KMS-11 (cell line): ENCODE data around the gene TENM4.
A peak's percentile ranks its signal among the peaks of the same experiment; 100 is the strongest.

Experiments used
- H2AFZ ChIP-seq: fragments of 200-600 bp; sonication (generic); 2 replicates; pipeline ENCODE4 v1.6.1; 2016; ENCODE audit warnings: antibody characterized with exemption, mixed run types, low read depth
- H3K27ac ChIP-seq: fragments of 200-600 bp; sonication (generic); 2 replicates; pipeline ENCODE4 v1.6.1; 2016; ENCODE audit warnings: mild to moderate bottlenecking, mixed run types
- H3K27me3 ChIP-seq: fragments of 200-600 bp; sonication (generic); 2 replicates; pipeline ENCODE4 v1.6.1; 2017; ENCODE audit warnings: mild to moderate bottlenecking, low read depth, mixed run types, moderate library complexity; ENCODE audit not compliant: insufficient read depth
- H3K36me3 ChIP-seq: fragments of 200-600 bp; sonication (generic); 2 replicates; pipeline ENCODE4 v1.6.1; 2017; ENCODE audit warnings: mild to moderate bottlenecking, mixed run types; ENCODE audit not compliant: insufficient read depth
- H3K4me1 ChIP-seq: fragments of 200-600 bp; sonication (generic); 2 replicates; pipeline ENCODE4 v1.6.1; 2016; ENCODE audit warnings: mild to moderate bottlenecking, low read depth, mixed run types; ENCODE audit not compliant: poor library complexity, severe bottlenecking
- H3K4me2 ChIP-seq: fragments of 200-600 bp; sonication (generic); 2 replicates; pipeline ENCODE4 v1.7.0; 2016; ENCODE audit warnings: mild to moderate bottlenecking, mixed run types
- H3K4me3 ChIP-seq: fragments of 200-600 bp; sonication (generic); IDR thresholded peaks from 2 replicates; pipeline ENCODE4 v1.6.1; 2017; ENCODE audit warnings: low read depth, low read length, mixed read lengths; ENCODE audit not compliant: insufficient read depth
- H3K79me2 ChIP-seq: fragments of 200-600 bp; sonication (generic); 2 replicates; pipeline ENCODE4 v1.6.1; 2016; ENCODE audit warnings: low read depth, mixed run types; ENCODE audit not compliant: insufficient read depth
- H3K9ac ChIP-seq: fragments of 200-600 bp; sonication (generic); 2 replicates; pipeline ENCODE4 v1.6.1; 2016; ENCODE audit warnings: mild to moderate bottlenecking, mixed run types
- H4K20me1 ChIP-seq: fragments of 200-600 bp; sonication (generic); 2 replicates; pipeline ENCODE4 v1.6.1; 2016; ENCODE audit warnings: mild to moderate bottlenecking, mixed run types; ENCODE audit not compliant: insufficient read depth
- TF ChIP-seq, protein P1 (sequence below): fragments of 200-600 bp; sonication (generic); conservative IDR thresholded peaks from 2 replicates; pipeline ENCODE4 v1.6.1; 2017; ENCODE audit warnings: low read depth, mild to moderate bottlenecking, antibody characterized with exemption, low read length, moderate library complexity, mixed read lengths

The TENM4 gene

DNA sequence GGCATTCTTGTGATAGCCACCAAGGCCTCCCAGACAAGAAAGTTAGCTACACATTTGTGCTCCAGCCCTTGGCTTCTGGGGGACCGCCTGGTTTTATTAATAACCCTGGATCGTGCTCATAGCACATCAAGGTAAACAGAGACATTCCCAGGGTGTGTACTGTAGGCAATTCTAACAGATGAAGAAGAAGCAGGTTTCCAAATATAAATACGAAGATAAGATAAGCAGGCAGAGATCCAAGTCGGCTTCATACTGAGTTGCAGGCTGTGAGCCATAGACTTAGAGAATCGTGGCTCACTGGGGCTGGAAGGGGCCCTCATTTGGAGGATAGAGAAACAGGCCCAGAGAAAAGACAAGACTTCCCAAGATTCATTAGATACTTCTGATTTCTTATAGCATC lies 131.4 kb downstream of the TENM4 start:
- H2AFZ ChIP-seq: no peak overlapping the region
- no peaks in the 10 kb centered on the region for H4K20me1 ChIP-seq
- H3K4me2 ChIP-seq: no peak overlapping the region
- no peaks in the 10 kb centered on the region for H3K36me3 ChIP-seq
- H3K9ac ChIP-seq: no peak overlapping the region
- TF ChIP-seq, protein P1, sequence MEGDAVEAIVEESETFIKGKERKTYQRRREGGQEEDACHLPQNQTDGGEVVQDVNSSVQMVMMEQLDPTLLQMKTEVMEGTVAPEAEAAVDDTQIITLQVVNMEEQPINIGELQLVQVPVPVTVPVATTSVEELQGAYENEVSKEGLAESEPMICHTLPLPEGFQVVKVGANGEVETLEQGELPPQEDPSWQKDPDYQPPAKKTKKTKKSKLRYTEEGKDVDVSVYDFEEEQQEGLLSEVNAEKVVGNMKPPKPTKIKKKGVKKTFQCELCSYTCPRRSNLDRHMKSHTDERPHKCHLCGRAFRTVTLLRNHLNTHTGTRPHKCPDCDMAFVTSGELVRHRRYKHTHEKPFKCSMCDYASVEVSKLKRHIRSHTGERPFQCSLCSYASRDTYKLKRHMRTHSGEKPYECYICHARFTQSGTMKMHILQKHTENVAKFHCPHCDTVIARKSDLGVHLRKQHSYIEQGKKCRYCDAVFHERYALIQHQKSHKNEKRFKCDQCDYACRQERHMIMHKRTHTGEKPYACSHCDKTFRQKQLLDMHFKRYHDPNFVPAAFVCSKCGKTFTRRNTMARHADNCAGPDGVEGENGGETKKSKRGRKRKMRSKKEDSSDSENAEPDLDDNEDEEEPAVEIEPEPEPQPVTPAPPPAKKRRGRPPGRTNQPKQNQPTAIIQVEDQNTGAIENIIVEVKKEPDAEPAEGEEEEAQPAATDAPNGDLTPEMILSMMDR: no peak
- H3K27me3 ChIP-seq: no peaks in the 10 kb centered on the region
- peaks cover 14% of the 10 kb centered on the region for H3K4me1 ChIP-seq
- H3K79me2 ChIP-seq: no peaks in the 10 kb centered on the region
- no peak overlapping the region for H3K27ac ChIP-seq
- H3K4me3 ChIP-seq: no peak overlapping the region

DNA sequence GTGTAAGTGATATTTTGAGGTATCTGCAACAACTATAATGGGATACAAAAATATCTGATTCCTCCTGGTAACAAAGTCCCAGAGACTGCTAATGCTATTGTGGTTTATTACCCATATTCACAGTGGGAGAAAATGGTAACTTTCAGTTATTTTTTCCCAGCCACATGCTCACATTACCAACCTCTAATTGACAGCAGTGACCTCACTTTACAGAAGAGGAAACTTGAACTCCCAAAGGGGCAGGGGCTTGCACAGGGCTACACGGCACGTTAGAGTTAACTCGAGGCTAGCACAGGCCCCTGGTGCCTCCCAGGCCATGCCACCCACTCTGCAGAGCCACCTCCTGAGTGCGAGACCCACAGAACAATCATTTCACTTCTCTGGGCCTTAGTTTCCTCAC lies 132.4 kb downstream of the TENM4 start:
- Histone ChIP-seq H3K4me2 (no peak overlapping the region), H3K27ac (no peak overlapping the region), H3K36me3 (no peaks in the 10 kb centered on the region), H3K27me3 (no peaks in the 10 kb centered on the region), H3K79me2 (no peaks in the 10 kb centered on the region), H3K4me3 (no peak overlapping the region), H3K4me1 (peaks cover 24% of the 10 kb centered on the region), H2AFZ (no peak overlapping the region), H4K20me1 (no peaks in the 10 kb centered on the region), H3K9ac (no peak overlapping the region)
- TF ChIP-seq, protein P1: no peak

DNA sequence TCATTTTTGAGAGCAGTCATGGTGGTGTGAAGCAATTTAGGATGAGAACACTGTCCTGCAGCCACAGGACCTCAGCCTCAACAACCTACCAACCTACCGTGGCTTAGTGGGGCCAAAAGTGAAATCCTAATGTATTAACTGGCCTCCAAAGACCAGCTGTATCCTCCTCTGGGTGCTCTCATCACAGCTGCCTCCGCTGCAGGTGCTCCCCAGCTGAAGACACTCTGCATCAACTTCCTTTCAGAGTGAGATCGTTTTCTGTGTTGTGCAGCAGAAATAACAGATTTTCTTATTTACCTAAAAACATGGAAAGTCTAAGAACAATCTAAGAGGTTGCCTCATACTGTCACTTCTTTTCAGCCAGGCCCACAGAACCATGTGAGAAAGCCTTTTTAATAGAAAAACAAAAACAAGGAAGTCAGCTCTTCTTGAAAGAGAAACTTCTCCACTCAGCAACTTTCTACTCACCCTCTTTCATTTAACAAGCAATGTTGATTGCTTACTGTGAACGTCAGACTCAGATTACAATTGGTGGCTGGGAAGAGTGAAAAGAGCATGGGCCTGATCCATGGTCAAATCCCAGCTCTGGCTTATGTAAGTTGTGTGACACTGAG lies 136.1 kb downstream of the TENM4 start:
- Histone ChIP-seq H3K9ac (peak overlapping the region; percentile 54; the same call in 1 of the 2 replicates), H3K27ac (peak overlapping the region; percentile 83), H3K79me2 (no peaks in the 10 kb centered on the region), H3K36me3 (no peaks in the 10 kb centered on the region), H3K4me1 (peaks cover 25% of the 10 kb centered on the region), H3K27me3 (no peaks in the 10 kb centered on the region), H4K20me1 (no peaks in the 10 kb centered on the region), H3K4me2 (peak overlapping the region; percentile 73), H3K4me3 (no peak overlapping the region), H2AFZ (peak overlapping the region; percentile 78)
- TF ChIP-seq, protein P1: no peak

DNA sequence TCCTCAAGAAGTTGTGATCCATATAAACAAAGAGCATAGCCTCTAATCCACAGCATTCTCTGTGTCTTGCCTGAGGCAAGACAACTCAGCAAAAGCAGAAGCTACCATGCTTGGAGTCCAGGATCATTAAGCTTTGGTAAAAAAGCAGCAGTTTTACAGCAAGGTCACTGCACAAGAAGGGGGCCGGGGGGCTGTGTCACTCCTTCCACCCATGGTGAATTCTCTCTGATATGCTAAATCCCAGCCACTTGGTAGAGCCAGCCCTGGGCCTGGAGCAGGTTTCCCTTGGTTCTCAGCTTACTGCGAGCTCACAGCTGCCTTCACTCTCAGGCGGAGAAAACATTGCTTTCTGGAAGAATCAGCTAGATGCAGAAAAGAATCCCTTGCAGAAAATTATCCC lies 144.7 kb downstream of the TENM4 start:
- no peaks in the 10 kb centered on the region for H3K79me2 ChIP-seq
- TF ChIP-seq, protein P1: no peak
- H3K36me3 ChIP-seq: no peaks in the 10 kb centered on the region
- no peaks in the 10 kb centered on the region for H3K4me1 ChIP-seq
- no peak overlapping the region for H2AFZ ChIP-seq
- no peaks in the 10 kb centered on the region for H4K20me1 ChIP-seq
- H3K27me3 ChIP-seq: no peaks in the 10 kb centered on the region
- H3K9ac ChIP-seq: no peak overlapping the region
- H3K4me3 ChIP-seq: no peak overlapping the region
- H3K4me2 ChIP-seq: no peak overlapping the region
- no peak overlapping the region for H3K27ac ChIP-seq
